CD4-positive, alpha-beta T cell (primary cell): ENCODE results near the gene NIPA2. TPM values are rescaled to one million over a fixed set of nuclear protein-coding genes. Genes with fewer than 3 reads are reported as not detected.
A peak's percentile ranks its signal among the peaks of the same experiment; 100 is the strongest.

Experiments
- ATAC-seq: fragments of 200-7000 bp; cut with Tn5 transposase; one replicate; pipeline ENCODE4 v1.10.0; 2022; ENCODE audit warnings: mild to moderate bottlenecking; ENCODE audit not compliant: poor library complexity
- CTCF ChIA-PET: fragments of 350-600 bp; sonication (Branson Sonifier 250); formaldehyde crosslinking; loops from one replicate; lab custom pipeline; 2021; ENCODE audit warnings: antibody characterized with exemption, inconsistent platforms; lab: Charles Lee
- POLR2A ChIA-PET: fragments of 350-600 bp; sonication (Branson Sonifier 250); formaldehyde crosslinking; loops from one replicate; lab custom pipeline; 2021; ENCODE audit warnings: antibody characterized with exemption, inconsistent platforms; lab: Charles Lee
- DNase-seq, 14 experiments: peaks; one replicate each; pipeline ENCODE4 v3.0.0-alpha.2; 2013 to 2020; ENCODE audit warnings: mixed read lengths in 2 of 14
- H3K27ac ChIP-seq, 2 donors: one replicate each; pipeline versions ENCODE4 v1.5.1 to v1.7.0; 2013; ENCODE audit warnings: low read length in 2 of 2, low read depth in 1 of 2, mild to moderate bottlenecking in 1 of 2
- H3K27me3 ChIP-seq, 2 experiments: 1 replicate in 1 of 2; 2 replicates in 1 of 2; pipeline versions ENCODE4 v1.6.1 to v1.7.0; 2013; ENCODE audit warnings: low read length in 2 of 2, control low read depth in 1 of 2, mild to moderate bottlenecking in 1 of 2, moderate library complexity in 1 of 2; ENCODE audit not compliant: insufficient read depth in 2 of 2, control insufficient read depth in 1 of 2
- H3K36me3 ChIP-seq: one replicate; pipeline ENCODE4 v1.6.1; 2013; ENCODE audit warnings: low read length, control low read depth; ENCODE audit not compliant: insufficient read depth
- H3K4me1 ChIP-seq: one replicate; pipeline ENCODE4 v1.6.1; 2013; ENCODE audit warnings: low read length, control low read depth; ENCODE audit not compliant: insufficient read depth
- H3K4me3 ChIP-seq: one replicate; pipeline ENCODE4 v1.5.1; 2013; ENCODE audit warnings: mild to moderate bottlenecking, low read length, moderate library complexity
- H3K9me3 ChIP-seq, 2 experiments: 1 replicate in 1 of 2; 2 replicates in 1 of 2; pipeline versions ENCODE4 v1.6.1 to v1.7.0; 2013; ENCODE audit warnings: low read length in 2 of 2, mild to moderate bottlenecking in 2 of 2, control low read depth in 1 of 2, moderate library complexity in 1 of 2; ENCODE audit not compliant: control insufficient read depth in 1 of 2, insufficient read depth in 1 of 2
- H3K27ac Mint-ChIP-seq: one replicate; pipeline ENCODE4 v1.8.0; 2020; ENCODE audit warnings: mixed read lengths
- H3K27me3 Mint-ChIP-seq: one replicate; pipeline ENCODE4 v1.8.0; 2021; ENCODE audit warnings: mixed read lengths
- H3K36me3 Mint-ChIP-seq: one replicate; pipeline ENCODE4 v1.8.0; 2021; ENCODE audit warnings: low read depth, mixed read lengths
- H3K4me1 Mint-ChIP-seq: one replicate; pipeline ENCODE4 v1.8.0; 2021; ENCODE audit warnings: low read depth, mixed read lengths
- H3K4me3 Mint-ChIP-seq: one replicate; pipeline ENCODE4 v1.8.0; 2020; ENCODE audit warnings: mild to moderate bottlenecking, mixed read lengths
- H3K9me3 Mint-ChIP-seq: one replicate; pipeline ENCODE4 v1.8.0; 2020; ENCODE audit warnings: mixed read lengths
- CTCF ChIP-seq: fragments of 200-600 bp; IDR thresholded peaks from one replicate; pipeline ENCODE4 v1.8.0; 2022; ENCODE audit warnings: antibody characterized with exemption, mild to moderate bottlenecking
- intact Hi-C, 2 experiments: fragments of 100-400 bp; cut with DNase I in 1 of 2; cut with micrococcal nuclease in 1 of 2; formaldehyde crosslinking; loops; one replicate each; pipeline versions ENCODE4 v1.15.1 to v1.9.0; 2023 to 2025; cut with DNase I, micrococcal nuclease
- polyA plus RNA-seq, 2 donors: library from polyadenylated mRNA; unstranded; fragments of 120-200 nt; gene quantifications; one replicate each; pipeline ENCODE4 v1.2.1, GENCODE V29; 2013
- total RNA-seq, 174 experiments: library from RNA in 2 of 174; stranded (reverse) in 2 of 174; gene quantifications; one replicate each; pipeline ENCODE4 v1.2.3 and lab custom pipeline; 2021 to 2026

NIPA2 gene
- total RNA-seq (10 to 100 TPM; 33.9 to 36.7 TPM), total RNA-seq (lab: John Stamatoyannopoulos, UW) (41.2 to 218 (median 77.5) reads per million in 172 experiments)
- polyA plus RNA-seq (2013, experiment 1 of 2) = 39.4 TPM
- 36.5 TPM for polyA plus RNA-seq (2013, experiment 2 of 2)

- Mint-ChIP-seq H3K27me3 (no peaks in the 10 kb centered on the region), H3K9me3 (no peaks in the 10 kb centered on the region), H3K27ac (peak within 1 kb of the TSS; percentile 92), H3K36me3 (peaks cover 44% of the 10 kb centered on the region), H3K4me3 (peak within 1 kb of the TSS; percentile 97), H3K4me1 (peaks cover 35% of the 10 kb centered on the region)
- Histone ChIP-seq H3K9me3 (no peaks in the 10 kb centered on the region), H3K36me3 (peaks cover 7% of the 10 kb centered on the region), H3K27ac (peak within 1 kb of the TSS; percentile 90 to 94), H3K4me3 (peak within 1 kb of the TSS; percentile 97), H3K4me1 (peaks cover 15% of the 10 kb centered on the region), H3K27me3 (no peaks in the 10 kb centered on the region)
- intact Hi-C loops = loop anchor here in 1 of 2 experiments (5.0 kb wide), 1 partner anchor 81 kb away; no protein-coding TSS in a partner anchor
- DNase-seq = peak; percentile 97 to 99 (median 98)
- TF ChIP-seq CTCF = no peak
- CTCF ChIA-PET = interaction anchor here (1.2 kb wide), 1 partner anchor 49 kb away, joined by 3 read pairs; no protein-coding TSS in a partner anchor
- ATAC-seq = peak; percentile 96
- POLR2A ChIA-PET = interaction anchor here (1.0 to 3.1 kb wide), 4 partner anchors 9 to 201 kb away, joined by 3 to 20 read pairs (median 9); partner anchors contain the start of genes NIPA1 and TUBGCP5
These were observed at the start of gene NIPA2 for GRCh38 chr15:22838292-22839042. TSS of gene NIPA2 (plus strand) at chr15:22838666. CDS start at chr15:22851732, 13,066 bp downstream.

- no peak for TF ChIP-seq CTCF
- Histone ChIP-seq H3K36me3 (no peaks in the 10 kb centered on the region), H3K27ac (no peak overlapping the region), H3K4me3 (no peak overlapping the region), H3K4me1 (peaks cover 32% of the 10 kb centered on the region), H3K9me3 (peaks cover 0 to 8% of the 10 kb centered on the region in 2 experiments), H3K27me3 (no peaks in the 10 kb centered on the region)
- ChIA-PET POLR2A (no interaction called here), CTCF (no interaction called here)
- Mint-ChIP-seq H3K4me1 (peaks cover 56% of the 10 kb centered on the region), H3K9me3 (no peaks in the 10 kb centered on the region), H3K36me3 (no peaks in the 10 kb centered on the region), H3K27me3 (no peaks in the 10 kb centered on the region), H3K4me3 (no peak overlapping the region), H3K27ac (no peak overlapping the region)
- ATAC-seq = no peak
- intact Hi-C loops = no loop called here
- DNase-seq = no peak
These were observed 44.4 kb upstream of the NIPA2 start for GRCh38 chr15:22794063-22794462.

- Histone ChIP-seq H3K4me1 (peaks cover 32% of the 10 kb centered on the region), H3K9me3 (peaks cover 0 to 2% of the 10 kb centered on the region in 2 experiments), H3K4me3 (no peak overlapping the region), H3K36me3 (no peaks in the 10 kb centered on the region), H3K27ac (no peak overlapping the region), H3K27me3 (no peaks in the 10 kb centered on the region)
- H3K4me3 Mint-ChIP-seq = no peak overlapping the region
- H3K9me3 Mint-ChIP-seq = no peaks in the 10 kb centered on the region
- ATAC-seq = no peak
- intact Hi-C loops = no loop called here
- no peak for DNase-seq
- no peak for TF ChIP-seq CTCF
- H3K27ac Mint-ChIP-seq = no peak overlapping the region
- ChIA-PET POLR2A (no interaction called here), CTCF (no interaction called here)
- H3K36me3 Mint-ChIP-seq = no peaks in the 10 kb centered on the region
- peaks cover 51% of the 10 kb centered on the region for H3K4me1 Mint-ChIP-seq
- no peaks in the 10 kb centered on the region for H3K27me3 Mint-ChIP-seq
These were observed 43.8 kb upstream of the NIPA2 start for GRCh38 chr15:22794621-22795167.
